ENCODE measurements around the gene CLN3.

DNA sequence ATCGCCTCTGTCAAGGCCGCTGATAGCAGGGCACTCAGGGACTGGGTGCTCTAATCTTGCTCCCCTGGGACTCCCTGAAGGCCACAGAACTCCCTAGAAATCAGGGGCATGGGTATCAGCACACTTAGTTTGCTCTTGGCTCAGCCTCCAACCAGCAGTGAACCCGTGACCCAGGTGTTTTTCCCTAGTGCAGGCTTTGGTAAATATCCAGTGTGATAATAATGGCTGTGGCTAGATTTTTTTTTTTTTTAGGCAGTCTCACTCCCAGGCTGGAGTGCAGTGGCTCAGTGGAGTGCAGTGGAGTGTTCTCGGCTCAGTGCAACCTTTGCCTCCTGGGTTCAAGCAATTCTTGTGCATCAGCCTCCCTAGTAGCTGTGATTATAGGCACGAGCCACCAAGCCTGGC lies 36.6 kb upstream of the CLN3 start:
- TF ChIP-seq, protein P1, sequence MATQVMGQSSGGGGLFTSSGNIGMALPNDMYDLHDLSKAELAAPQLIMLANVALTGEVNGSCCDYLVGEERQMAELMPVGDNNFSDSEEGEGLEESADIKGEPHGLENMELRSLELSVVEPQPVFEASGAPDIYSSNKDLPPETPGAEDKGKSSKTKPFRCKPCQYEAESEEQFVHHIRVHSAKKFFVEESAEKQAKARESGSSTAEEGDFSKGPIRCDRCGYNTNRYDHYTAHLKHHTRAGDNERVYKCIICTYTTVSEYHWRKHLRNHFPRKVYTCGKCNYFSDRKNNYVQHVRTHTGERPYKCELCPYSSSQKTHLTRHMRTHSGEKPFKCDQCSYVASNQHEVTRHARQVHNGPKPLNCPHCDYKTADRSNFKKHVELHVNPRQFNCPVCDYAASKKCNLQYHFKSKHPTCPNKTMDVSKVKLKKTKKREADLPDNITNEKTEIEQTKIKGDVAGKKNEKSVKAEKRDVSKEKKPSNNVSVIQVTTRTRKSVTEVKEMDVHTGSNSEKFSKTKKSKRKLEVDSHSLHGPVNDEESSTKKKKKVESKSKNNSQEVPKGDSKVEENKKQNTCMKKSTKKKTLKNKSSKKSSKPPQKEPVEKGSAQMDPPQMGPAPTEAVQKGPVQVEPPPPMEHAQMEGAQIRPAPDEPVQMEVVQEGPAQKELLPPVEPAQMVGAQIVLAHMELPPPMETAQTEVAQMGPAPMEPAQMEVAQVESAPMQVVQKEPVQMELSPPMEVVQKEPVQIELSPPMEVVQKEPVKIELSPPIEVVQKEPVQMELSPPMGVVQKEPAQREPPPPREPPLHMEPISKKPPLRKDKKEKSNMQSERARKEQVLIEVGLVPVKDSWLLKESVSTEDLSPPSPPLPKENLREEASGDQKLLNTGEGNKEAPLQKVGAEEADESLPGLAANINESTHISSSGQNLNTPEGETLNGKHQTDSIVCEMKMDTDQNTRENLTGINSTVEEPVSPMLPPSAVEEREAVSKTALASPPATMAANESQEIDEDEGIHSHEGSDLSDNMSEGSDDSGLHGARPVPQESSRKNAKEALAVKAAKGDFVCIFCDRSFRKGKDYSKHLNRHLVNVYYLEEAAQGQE (IDR thresholded peaks at IDR 0.05; ENCODE audit: unreplicated experiment) = no peak
- TF ChIP-seq, protein P2, sequence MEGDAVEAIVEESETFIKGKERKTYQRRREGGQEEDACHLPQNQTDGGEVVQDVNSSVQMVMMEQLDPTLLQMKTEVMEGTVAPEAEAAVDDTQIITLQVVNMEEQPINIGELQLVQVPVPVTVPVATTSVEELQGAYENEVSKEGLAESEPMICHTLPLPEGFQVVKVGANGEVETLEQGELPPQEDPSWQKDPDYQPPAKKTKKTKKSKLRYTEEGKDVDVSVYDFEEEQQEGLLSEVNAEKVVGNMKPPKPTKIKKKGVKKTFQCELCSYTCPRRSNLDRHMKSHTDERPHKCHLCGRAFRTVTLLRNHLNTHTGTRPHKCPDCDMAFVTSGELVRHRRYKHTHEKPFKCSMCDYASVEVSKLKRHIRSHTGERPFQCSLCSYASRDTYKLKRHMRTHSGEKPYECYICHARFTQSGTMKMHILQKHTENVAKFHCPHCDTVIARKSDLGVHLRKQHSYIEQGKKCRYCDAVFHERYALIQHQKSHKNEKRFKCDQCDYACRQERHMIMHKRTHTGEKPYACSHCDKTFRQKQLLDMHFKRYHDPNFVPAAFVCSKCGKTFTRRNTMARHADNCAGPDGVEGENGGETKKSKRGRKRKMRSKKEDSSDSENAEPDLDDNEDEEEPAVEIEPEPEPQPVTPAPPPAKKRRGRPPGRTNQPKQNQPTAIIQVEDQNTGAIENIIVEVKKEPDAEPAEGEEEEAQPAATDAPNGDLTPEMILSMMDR (conservative IDR thresholded peaks at IDR 0.05; ENCODE audit: low read depth in 2 of 2) = no peak
- TF ChIP-seq ZNF114 (CRISPR knock-in tag; IDR thresholded peaks at IDR 0.05) (no peak), POLR2AphosphoS5 (IDR thresholded peaks at IDR 0.05; ENCODE audit: low read depth) (no peak), EZH2 (IDR thresholded peaks at IDR 0.05; ENCODE audit: low read depth, unreplicated experiment) (no peak), EZH2phosphoT487 (IDR thresholded peaks at IDR 0.05; ENCODE audit: unreplicated experiment) (no peak), JUNB (IDR thresholded peaks at IDR 0.05; ENCODE audit: unreplicated experiment) (no peak), ZNF331 (CRISPR knock-in tag; IDR thresholded peaks at IDR 0.05; ENCODE audit: low read depth) (no peak), CREB1 (CRISPR knock-in tag; IDR thresholded peaks at IDR 0.05; ENCODE audit: low read depth) (no peak), STAT1 (IDR thresholded peaks at IDR 0.05; ENCODE audit: unreplicated experiment) (no peak), NANOG (IDR thresholded peaks at IDR 0.05; ENCODE audit: borderline replicate concordance) (no peak)
- TF ChIP-seq, protein P3, sequence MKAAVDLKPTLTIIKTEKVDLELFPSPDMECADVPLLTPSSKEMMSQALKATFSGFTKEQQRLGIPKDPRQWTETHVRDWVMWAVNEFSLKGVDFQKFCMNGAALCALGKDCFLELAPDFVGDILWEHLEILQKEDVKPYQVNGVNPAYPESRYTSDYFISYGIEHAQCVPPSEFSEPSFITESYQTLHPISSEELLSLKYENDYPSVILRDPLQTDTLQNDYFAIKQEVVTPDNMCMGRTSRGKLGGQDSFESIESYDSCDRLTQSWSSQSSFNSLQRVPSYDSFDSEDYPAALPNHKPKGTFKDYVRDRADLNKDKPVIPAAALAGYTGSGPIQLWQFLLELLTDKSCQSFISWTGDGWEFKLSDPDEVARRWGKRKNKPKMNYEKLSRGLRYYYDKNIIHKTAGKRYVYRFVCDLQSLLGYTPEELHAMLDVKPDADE (IDR thresholded peaks at IDR 0.05) = no peak

All from GM23338 (cell line).